Fibroblast of lung (primary cell): ENCODE results near the gene SH3RF1.

Source experiments
- CTCF ChIP-seq, 2 donors: IDR thresholded peaks in 1 of 2; conservative IDR thresholded peaks in 1 of 2; 1 replicate in 1 of 2; 2 replicates in 1 of 2; pipeline ENCODE4 v1.5.1; 2011 to 2012; ENCODE audit warnings: low read length in 2 of 2, control low read depth in 1 of 2, inconsistent platforms in 1 of 2, low read depth in 1 of 2, mild to moderate bottlenecking in 1 of 2
- EZH2 ChIP-seq: IDR thresholded peaks from 2 replicates; pipeline ENCODE4 v1.5.1; 2012; ENCODE audit warnings: low read length, control low read depth, mild to moderate bottlenecking; ENCODE audit errors: missing control alignments

GRCh38 chr4:169221662-169222061 lies 49.1 kb downstream of the SH3RF1 start:
- TF ChIP-seq EZH2 (no peak), CTCF (conservative IDR thresholded peaks at IDR 0.05 in 1 of 2, IDR thresholded peaks at IDR 0.05 in 1 of 2; ENCODE audit: low read depth in 1 of 2, low read length in 2 of 2) (no peak)
